ENCODE measurements around the gene LCOR. TPM values are rescaled to one million over a fixed set of nuclear protein-coding genes. Genes with fewer than 3 reads are reported as not detected.

Gene LCOR
- total and polyA plus RNA-seq, 4 donors = 3.3 to 68.4 (median 17.9) TPM

DNA sequence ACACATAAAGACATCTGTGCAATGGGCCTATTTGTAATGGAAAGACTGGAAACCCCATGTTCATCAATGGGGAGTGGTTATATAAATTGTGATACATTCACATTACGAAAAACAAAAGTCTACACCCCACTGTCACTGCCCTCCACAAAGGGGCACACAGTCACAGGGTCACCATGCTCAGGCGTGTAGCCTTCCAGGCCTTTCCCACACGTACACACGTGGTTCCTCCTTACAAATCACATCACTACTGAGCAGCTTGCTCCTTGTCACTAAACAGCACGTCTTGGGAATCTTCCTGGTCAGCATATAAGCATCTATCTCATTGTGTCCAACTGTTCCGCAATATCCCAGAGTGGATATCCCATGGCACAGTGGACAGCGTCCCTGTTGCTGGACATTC, 190.5 kb downstream of the LCOR start:
- H3K36me3 ChIP-seq (ENCODE audit: control insufficient read depth in 4 of 4, insufficient read depth in 4 of 4, low read length in 4 of 4) = no peaks in the 10 kb centered on the region

DNA sequence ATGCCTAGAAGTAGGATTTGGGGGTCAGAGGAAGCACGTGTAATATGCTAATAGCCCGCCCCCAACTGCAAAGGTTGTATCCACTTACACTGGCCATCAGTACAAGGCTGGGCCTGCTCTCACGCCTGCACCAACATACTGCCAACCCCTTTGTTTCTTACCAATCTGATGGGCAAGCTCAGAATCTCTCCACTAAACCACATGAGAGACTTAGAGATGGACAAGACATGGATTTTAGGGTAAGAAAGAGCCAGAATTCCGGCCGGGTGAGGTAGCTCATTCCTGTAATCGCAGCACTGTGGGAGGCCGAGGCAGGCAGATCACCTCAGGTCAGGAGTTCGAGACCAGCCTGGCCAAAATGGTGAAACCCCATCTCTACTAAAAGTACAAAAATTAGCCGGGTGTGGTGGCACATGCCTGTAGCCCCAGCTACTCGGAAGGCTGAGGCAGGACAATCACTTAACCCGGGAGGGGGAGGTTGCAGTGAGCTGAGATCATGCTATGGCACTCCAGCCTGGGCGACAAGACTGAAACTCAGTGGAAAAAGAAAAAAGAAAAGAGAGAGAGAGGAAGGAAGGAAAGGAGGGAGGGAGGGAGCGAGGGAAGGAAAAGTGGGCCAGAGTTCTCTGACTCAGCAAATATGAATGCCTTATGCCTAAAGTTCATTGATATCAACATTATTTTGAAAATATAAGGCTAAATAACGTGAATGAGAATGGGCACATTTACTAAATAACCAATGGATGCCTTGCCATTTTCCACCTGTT, 191.5 kb downstream of the LCOR start:
- H3K27ac ChIP-seq (ENCODE audit: low read depth in 1 of 2, low read length in 1 of 2) = peak overlapping the region in 1 of 2 donors; percentile 26
- peaks cover 0 to 26% (median 4%) of the 10 kb centered on the region in 5 donors for H3K4me1 ChIP-seq (ENCODE audit: control insufficient read depth in 5 of 5, insufficient read depth in 5 of 5, low read length in 5 of 5)
- ATAC-seq (ENCODE audit: insufficient read depth, low FRiP score) (no peak), DNase-seq (no peak)
- TF ChIP-seq, protein P1, sequence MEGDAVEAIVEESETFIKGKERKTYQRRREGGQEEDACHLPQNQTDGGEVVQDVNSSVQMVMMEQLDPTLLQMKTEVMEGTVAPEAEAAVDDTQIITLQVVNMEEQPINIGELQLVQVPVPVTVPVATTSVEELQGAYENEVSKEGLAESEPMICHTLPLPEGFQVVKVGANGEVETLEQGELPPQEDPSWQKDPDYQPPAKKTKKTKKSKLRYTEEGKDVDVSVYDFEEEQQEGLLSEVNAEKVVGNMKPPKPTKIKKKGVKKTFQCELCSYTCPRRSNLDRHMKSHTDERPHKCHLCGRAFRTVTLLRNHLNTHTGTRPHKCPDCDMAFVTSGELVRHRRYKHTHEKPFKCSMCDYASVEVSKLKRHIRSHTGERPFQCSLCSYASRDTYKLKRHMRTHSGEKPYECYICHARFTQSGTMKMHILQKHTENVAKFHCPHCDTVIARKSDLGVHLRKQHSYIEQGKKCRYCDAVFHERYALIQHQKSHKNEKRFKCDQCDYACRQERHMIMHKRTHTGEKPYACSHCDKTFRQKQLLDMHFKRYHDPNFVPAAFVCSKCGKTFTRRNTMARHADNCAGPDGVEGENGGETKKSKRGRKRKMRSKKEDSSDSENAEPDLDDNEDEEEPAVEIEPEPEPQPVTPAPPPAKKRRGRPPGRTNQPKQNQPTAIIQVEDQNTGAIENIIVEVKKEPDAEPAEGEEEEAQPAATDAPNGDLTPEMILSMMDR (IDR thresholded peaks at IDR 0.05; ENCODE audit: control extremely low read depth, extremely low read depth) = no peak
- no peaks in the 10 kb centered on the region for H3K36me3 ChIP-seq (ENCODE audit: control insufficient read depth in 4 of 4, insufficient read depth in 4 of 4, low read length in 4 of 4)
- no peaks in the 10 kb centered on the region for H3K27me3 ChIP-seq (ENCODE audit: control insufficient read depth in 3 of 3, insufficient read depth in 3 of 3, low read length in 2 of 3)
- WGBS, 2 donors = 79 to 82% methylated on average over 14 of the region's 14 CpGs
- peaks cover 0 to 2% (median 0%) of the 10 kb centered on the region in 4 donors for H3K9me3 ChIP-seq (ENCODE audit: control insufficient read depth in 4 of 4, insufficient read depth in 3 of 4, low read length in 3 of 4)
- no peak overlapping the region for H3K4me3 ChIP-seq
- no peak overlapping the region for H3K9ac ChIP-seq (ENCODE audit: insufficient read depth in 1 of 2, low read length in 2 of 2)

More for the DNA sequence above, 190.5 kb downstream of the LCOR start:
- no peak overlapping the region for H3K4me3 ChIP-seq
- no peak overlapping the region for H3K27ac ChIP-seq (ENCODE audit: low read depth in 1 of 2, low read length in 1 of 2)
- WGBS, 2 donors = 90 to 93% methylated on average over 7 of the region's 7 CpGs
- no peak overlapping the region for H3K9ac ChIP-seq (ENCODE audit: insufficient read depth in 1 of 2, low read length in 2 of 2)
- H3K9me3 ChIP-seq (ENCODE audit: control insufficient read depth in 4 of 4, insufficient read depth in 3 of 4, low read length in 3 of 4) = no peaks in the 10 kb centered on the region
- TF ChIP-seq, protein P1 (IDR thresholded peaks at IDR 0.05; ENCODE audit: control extremely low read depth, extremely low read depth) = no peak
- ATAC-seq (ENCODE audit: insufficient read depth, low FRiP score) (no peak), DNase-seq (no peak)
- peaks cover 0 to 26% (median 4%) of the 10 kb centered on the region in 5 donors for H3K4me1 ChIP-seq (ENCODE audit: control insufficient read depth in 5 of 5, insufficient read depth in 5 of 5, low read length in 5 of 5)
- no peaks in the 10 kb centered on the region for H3K27me3 ChIP-seq (ENCODE audit: control insufficient read depth in 3 of 3, insufficient read depth in 3 of 3, low read length in 2 of 3)

DNA sequence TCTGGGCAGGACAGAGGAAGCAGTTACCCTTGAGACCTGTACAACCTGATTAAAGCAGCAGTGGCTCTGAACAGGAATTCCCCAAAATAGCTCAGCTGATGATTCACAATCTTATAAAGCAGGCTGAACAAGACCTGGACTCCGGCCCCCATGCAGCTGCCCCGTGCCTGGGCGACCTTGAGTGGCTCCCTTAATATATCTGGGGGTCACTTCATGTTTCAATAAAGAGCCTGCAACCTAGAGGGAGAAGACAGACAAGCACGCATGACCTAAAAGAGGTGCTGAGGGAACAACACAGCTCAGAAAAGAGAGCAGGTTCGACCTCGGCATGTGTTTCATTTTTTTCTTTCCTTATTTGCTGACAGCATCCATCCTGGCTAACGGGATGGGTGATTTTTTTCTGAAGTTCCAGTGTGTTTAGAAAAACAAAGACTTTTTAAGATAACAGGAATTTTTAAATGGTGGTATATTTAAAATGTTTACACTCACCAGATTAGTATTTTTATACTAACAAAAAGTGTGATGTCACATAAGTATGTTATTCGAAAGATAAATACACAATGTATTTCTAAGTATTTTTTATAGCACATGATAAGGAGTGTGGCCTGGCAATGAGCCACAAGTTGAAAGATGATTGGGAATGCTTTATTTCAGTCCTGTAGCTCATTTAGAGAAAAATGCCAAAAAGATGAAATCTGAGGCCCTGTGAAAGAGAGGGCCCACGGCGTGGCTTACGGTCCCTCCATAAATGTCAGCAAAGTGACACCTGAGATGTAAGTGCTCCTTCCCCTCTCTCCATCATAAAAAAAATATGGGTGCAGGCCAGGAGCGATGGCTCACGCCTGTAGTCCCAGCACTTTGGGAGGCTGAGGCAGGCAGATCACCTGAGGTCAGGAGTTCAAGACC, 192.3 kb downstream of the LCOR start:
- Histone ChIP-seq H3K4me3 (no peak overlapping the region), H3K9ac (ENCODE audit: insufficient read depth in 1 of 2, low read length in 2 of 2) (no peak overlapping the region), H3K27me3 (ENCODE audit: control insufficient read depth in 3 of 3, insufficient read depth in 3 of 3, low read length in 2 of 3) (no peaks in the 10 kb centered on the region), H3K36me3 (ENCODE audit: control insufficient read depth in 4 of 4, insufficient read depth in 4 of 4, low read length in 4 of 4) (no peaks in the 10 kb centered on the region), H3K27ac (ENCODE audit: low read depth in 1 of 2, low read length in 1 of 2) (peak overlapping the region in 1 of 2 donors; percentile 26), H3K9me3 (ENCODE audit: control insufficient read depth in 4 of 4, insufficient read depth in 3 of 4, low read length in 3 of 4) (peaks cover 0 to 2% (median 0%) of the 10 kb centered on the region in 4 donors), H3K4me1 (ENCODE audit: control insufficient read depth in 5 of 5, insufficient read depth in 5 of 5, low read length in 5 of 5) (peaks cover 0 to 26% (median 4%) of the 10 kb centered on the region in 5 donors)
- ATAC-seq (ENCODE audit: insufficient read depth, low FRiP score) (no peak), DNase-seq (peak in 2 of 3 donors; percentile 70)
- 58 to 61% methylated on average over 13 of the region's 13 CpGs for WGBS, 2 donors
- TF ChIP-seq, protein P1 (IDR thresholded peaks at IDR 0.05; ENCODE audit: control extremely low read depth, extremely low read depth) = no peak

Measured in lung (tissue), 12 donors.